ENCODE measurements around the gene ASB7. TPM values are rescaled to one million over a fixed set of nuclear protein-coding genes. Genes with fewer than 3 reads are reported as not detected.

ASB7 gene
- total and polyA plus RNA-seq, 2 experiments from 2014 or later: 10.3 to 17.5 TPM

DNA sequence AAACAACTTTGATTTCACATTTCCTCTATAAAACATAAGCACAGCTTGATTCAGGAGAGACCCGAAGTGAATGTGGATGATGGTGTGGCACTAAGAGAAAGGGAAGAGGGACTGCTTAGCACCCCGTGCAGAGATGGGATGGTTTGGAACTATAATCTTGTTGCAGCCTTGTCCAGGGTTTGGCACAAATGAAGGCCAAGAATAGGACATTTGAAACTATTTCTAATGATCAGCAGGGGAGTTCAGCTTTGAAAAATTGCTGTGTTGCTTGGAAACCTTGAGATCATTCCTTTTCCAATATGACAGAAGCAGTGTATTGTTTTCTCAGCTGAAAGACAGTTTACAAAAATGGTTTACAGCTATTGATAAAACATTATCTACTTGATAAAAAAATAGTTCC, 49.7 kb downstream of the ASB7 start:
- Histone ChIP-seq H4K20me1 (ENCODE audit: insufficient read depth, poor library complexity, severe bottlenecking) (no peaks in the 10 kb centered on the region), H3K4me2 (no peak overlapping the region), H3K4me3 (no peak overlapping the region), H3K79me2 (no peaks in the 10 kb centered on the region), H3K36me3 (replicated peaks; ENCODE audit: insufficient read depth, low read depth) (no peaks in the 10 kb centered on the region), H3K27me3 (no peaks in the 10 kb centered on the region), H3K9me2 (replicated peaks; ENCODE audit: insufficient read depth) (no peaks in the 10 kb centered on the region), H3K9me3 (ENCODE audit: low read depth) (no peaks in the 10 kb centered on the region), H2AFZ (no peak overlapping the region), H3K4me1 (ENCODE audit: insufficient read depth) (no peaks in the 10 kb centered on the region), H3K27ac (no peak overlapping the region)
- WGBS (ENCODE audit: low lambda C conversion rate, missing lambda C conversion rate): 60% methylated on average over 2 of the region's 2 CpGs
- TF ChIP-seq EZH2 (IDR thresholded peaks at IDR 0.05; ENCODE audit: borderline replicate concordance) (no peak), EZH2phosphoT487 (IDR thresholded peaks at IDR 0.05; ENCODE audit: low read depth, severe bottlenecking, unreplicated experiment) (no peak)
- TF ChIP-seq, protein P1, sequence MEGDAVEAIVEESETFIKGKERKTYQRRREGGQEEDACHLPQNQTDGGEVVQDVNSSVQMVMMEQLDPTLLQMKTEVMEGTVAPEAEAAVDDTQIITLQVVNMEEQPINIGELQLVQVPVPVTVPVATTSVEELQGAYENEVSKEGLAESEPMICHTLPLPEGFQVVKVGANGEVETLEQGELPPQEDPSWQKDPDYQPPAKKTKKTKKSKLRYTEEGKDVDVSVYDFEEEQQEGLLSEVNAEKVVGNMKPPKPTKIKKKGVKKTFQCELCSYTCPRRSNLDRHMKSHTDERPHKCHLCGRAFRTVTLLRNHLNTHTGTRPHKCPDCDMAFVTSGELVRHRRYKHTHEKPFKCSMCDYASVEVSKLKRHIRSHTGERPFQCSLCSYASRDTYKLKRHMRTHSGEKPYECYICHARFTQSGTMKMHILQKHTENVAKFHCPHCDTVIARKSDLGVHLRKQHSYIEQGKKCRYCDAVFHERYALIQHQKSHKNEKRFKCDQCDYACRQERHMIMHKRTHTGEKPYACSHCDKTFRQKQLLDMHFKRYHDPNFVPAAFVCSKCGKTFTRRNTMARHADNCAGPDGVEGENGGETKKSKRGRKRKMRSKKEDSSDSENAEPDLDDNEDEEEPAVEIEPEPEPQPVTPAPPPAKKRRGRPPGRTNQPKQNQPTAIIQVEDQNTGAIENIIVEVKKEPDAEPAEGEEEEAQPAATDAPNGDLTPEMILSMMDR (IDR thresholded peaks at IDR 0.05; ENCODE audit: poor library complexity): no peak
- no peak for DNase-seq (ENCODE audit: low spot score)

GRCh38 chr15:100653608-100654007, 51.2 kb downstream of the ASB7 start:
- Histone ChIP-seq H3K9me3 (ENCODE audit: low read depth) (no peaks in the 10 kb centered on the region), H3K4me1 (ENCODE audit: insufficient read depth) (no peaks in the 10 kb centered on the region), H3K27ac (no peak overlapping the region), H2AFZ (no peak overlapping the region), H4K20me1 (ENCODE audit: insufficient read depth, poor library complexity, severe bottlenecking) (no peaks in the 10 kb centered on the region), H3K27me3 (no peaks in the 10 kb centered on the region), H3K79me2 (no peaks in the 10 kb centered on the region), H3K4me3 (no peak overlapping the region), H3K4me2 (no peak overlapping the region), H3K9me2 (replicated peaks; ENCODE audit: insufficient read depth) (no peaks in the 10 kb centered on the region), H3K36me3 (replicated peaks; ENCODE audit: insufficient read depth, low read depth) (no peaks in the 10 kb centered on the region)
- TF ChIP-seq EZH2phosphoT487 (IDR thresholded peaks at IDR 0.05; ENCODE audit: low read depth, severe bottlenecking, unreplicated experiment): no peak
- TF ChIP-seq EZH2 (IDR thresholded peaks at IDR 0.05; ENCODE audit: borderline replicate concordance): no peak
- 92% methylated on average over 1 of the region's 1 CpG for WGBS (ENCODE audit: low lambda C conversion rate, missing lambda C conversion rate)
- no peak for DNase-seq (ENCODE audit: low spot score)

DNA sequence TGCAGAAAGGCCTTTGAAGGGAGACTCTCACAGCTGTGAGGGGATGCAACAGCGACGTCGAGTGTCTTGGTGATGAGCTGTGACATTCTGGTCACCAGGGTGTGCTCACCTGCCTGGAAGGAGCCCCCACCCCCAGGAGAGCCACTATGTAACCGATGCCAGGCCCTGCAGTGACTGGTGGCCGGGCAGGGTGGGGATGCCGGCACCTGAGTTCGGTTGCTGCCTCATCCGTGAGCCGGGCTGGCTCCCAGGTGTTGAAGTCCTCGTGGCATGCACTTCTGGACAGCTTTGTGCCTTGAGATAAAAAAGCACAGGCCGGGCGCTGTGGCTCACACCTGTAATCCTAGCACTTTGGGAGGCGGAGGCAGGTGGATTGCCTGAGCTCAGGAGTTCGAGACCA, 56.5 kb downstream of the ASB7 start:
- Histone ChIP-seq H3K36me3 (replicated peaks; ENCODE audit: insufficient read depth, low read depth) (no peaks in the 10 kb centered on the region), H3K27me3 (no peaks in the 10 kb centered on the region), H3K4me2 (no peak overlapping the region), H3K27ac (no peak overlapping the region), H3K4me1 (ENCODE audit: insufficient read depth) (no peaks in the 10 kb centered on the region), H4K20me1 (ENCODE audit: insufficient read depth, poor library complexity, severe bottlenecking) (no peaks in the 10 kb centered on the region), H3K79me2 (no peaks in the 10 kb centered on the region), H3K9me3 (ENCODE audit: low read depth) (no peaks in the 10 kb centered on the region), H3K9me2 (replicated peaks; ENCODE audit: insufficient read depth) (no peaks in the 10 kb centered on the region), H3K4me3 (no peak overlapping the region), H2AFZ (no peak overlapping the region)
- TF ChIP-seq EZH2 (IDR thresholded peaks at IDR 0.05; ENCODE audit: borderline replicate concordance) (no peak), EZH2phosphoT487 (IDR thresholded peaks at IDR 0.05; ENCODE audit: low read depth, severe bottlenecking, unreplicated experiment) (no peak)
- TF ChIP-seq, protein P1 (IDR thresholded peaks at IDR 0.05; ENCODE audit: poor library complexity): no peak
- no peak for DNase-seq (ENCODE audit: low spot score)
- WGBS (ENCODE audit: low lambda C conversion rate, missing lambda C conversion rate): 90% methylated on average over 14 of the region's 14 CpGs

- no peaks in the 10 kb centered on the region for H3K79me2 ChIP-seq
- 91% methylated on average over 10 of the region's 10 CpGs for WGBS (ENCODE audit: low lambda C conversion rate, missing lambda C conversion rate)
Observed at GRCh38 chr15:100661156-100661555, 58.8 kb downstream of the ASB7 start.

More at GRCh38 chr15:100661156-100661555, 58.8 kb downstream of the ASB7 start:
- Histone ChIP-seq H3K27me3 (no peaks in the 10 kb centered on the region), H4K20me1 (ENCODE audit: insufficient read depth, poor library complexity, severe bottlenecking) (no peaks in the 10 kb centered on the region), H3K27ac (no peak overlapping the region), H3K9me2 (replicated peaks; ENCODE audit: insufficient read depth) (no peaks in the 10 kb centered on the region), H3K4me2 (no peak overlapping the region), H2AFZ (no peak overlapping the region), H3K4me1 (ENCODE audit: insufficient read depth) (no peaks in the 10 kb centered on the region), H3K4me3 (no peak overlapping the region), H3K9me3 (ENCODE audit: low read depth) (no peaks in the 10 kb centered on the region), H3K36me3 (replicated peaks; ENCODE audit: insufficient read depth, low read depth) (no peaks in the 10 kb centered on the region)
- no peak for DNase-seq (ENCODE audit: low spot score)
- TF ChIP-seq, protein P1 (IDR thresholded peaks at IDR 0.05; ENCODE audit: poor library complexity): no peak
- TF ChIP-seq EZH2phosphoT487 (IDR thresholded peaks at IDR 0.05; ENCODE audit: low read depth, severe bottlenecking, unreplicated experiment): no peak
- no peak for TF ChIP-seq EZH2 (IDR thresholded peaks at IDR 0.05; ENCODE audit: borderline replicate concordance)

Measured in hepatocyte (in vitro differentiated cells).